ENCODE measurements around the gene ZSCAN10. TPM values are rescaled to one million over a fixed set of nuclear protein-coding genes. Genes with fewer than 3 reads are reported as not detected.

The ZSCAN10 gene
- polyA plus RNA-seq (2013, experiment 1 of 2) = not detected
- not detected for polyA plus RNA-seq (2013, experiment 2 of 2)

DNA sequence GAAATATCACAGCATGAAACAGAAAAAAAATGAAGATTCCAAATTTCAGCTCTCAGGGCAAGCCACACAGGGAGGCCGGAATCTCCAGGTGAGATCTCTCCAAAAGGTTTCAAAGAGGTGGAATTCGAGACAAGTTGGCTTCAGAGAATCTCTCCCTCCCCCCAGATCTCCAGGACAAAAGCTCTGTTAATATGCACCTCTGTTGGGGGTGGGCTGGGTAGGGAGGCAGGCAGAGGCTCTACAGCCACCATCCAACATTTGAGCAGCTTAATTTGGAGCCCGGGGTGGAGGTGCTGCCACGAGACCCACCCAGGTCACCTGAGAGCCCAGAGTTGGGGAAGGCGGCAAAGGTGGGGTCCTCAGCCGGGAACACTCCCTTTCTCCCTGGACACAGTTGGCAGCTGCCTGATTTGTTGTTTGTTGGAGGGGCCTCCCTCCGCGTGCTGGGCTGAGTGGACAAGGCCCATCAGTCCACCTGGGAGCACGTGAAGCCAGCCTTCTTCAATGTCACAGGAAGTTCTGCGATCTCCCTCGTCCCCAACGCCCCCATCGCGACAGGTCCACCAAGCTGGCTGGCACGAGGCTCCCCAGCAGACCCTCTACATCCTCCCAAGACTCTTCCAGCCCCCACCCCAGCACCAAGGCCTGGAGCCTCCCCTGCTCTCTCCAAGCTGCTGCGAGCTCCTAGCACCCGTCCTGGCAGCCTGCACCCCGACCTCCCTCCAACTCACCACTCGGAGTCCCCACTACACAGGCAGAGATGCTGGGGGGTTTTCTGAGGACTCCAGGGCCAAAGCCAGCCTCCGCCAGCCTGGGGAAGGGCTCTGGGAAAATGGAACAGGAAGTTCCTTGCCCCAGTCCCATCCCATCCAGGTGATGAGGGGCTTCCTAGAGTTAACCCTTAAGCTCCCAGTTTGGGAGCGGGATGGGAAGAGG, at the start of gene ZSCAN10:
ZSCAN10 (minus strand) TSS at position 836 of the 936 bp plus-strand sequence. CDS start 6,357 bp downstream, outside the sequence.
- H3K36me3 ChIP-seq (ENCODE audit: control insufficient read depth in 1 of 2, insufficient read depth in 2 of 2, low read depth in 1 of 2, low read length in 2 of 2) = no peaks in the 10 kb centered on the region
- H3K79me1 ChIP-seq (replicated peaks; ENCODE audit: low read length, poor library complexity, severe bottlenecking) = no peaks in the 10 kb centered on the region
- H3K9ac ChIP-seq (ENCODE audit: low read length) = no peak within 1 kb of the TSS
- no peak within 1 kb of the TSS for H3K14ac ChIP-seq (ENCODE audit: low read length in 2 of 2)
- H3K4me2 ChIP-seq (ENCODE audit: low read length, poor library complexity, severe bottlenecking) = peak within 1 kb of the TSS; percentile 5
- no peak within 1 kb of the TSS for H3K27ac ChIP-seq (ENCODE audit: low read length, poor library complexity, severe bottlenecking)
- no peak within 1 kb of the TSS for H2BK15ac ChIP-seq (ENCODE audit: low read depth, poor library complexity, severe bottlenecking)
- no peak within 1 kb of the TSS for H2BK12ac ChIP-seq (ENCODE audit: low read length in 2 of 2)
- WGBS = 24% methylated on average over 17 of the region's 21 CpGs
- DNase-seq = no peak
- no peak within 1 kb of the TSS for H2AFZ ChIP-seq (ENCODE audit: low read depth, low read length)
- peaks cover 19 to 29% of the 10 kb centered on the region in 2 experiments for H3K27me3 ChIP-seq (ENCODE audit: control insufficient read depth in 1 of 2, insufficient read depth in 1 of 2, low read length in 2 of 2)
- H3K4me1 ChIP-seq (ENCODE audit: control insufficient read depth, insufficient read depth, low read depth, low read length) = peaks cover 11% of the 10 kb centered on the region
- no peaks in the 10 kb centered on the region for H3K9me3 ChIP-seq (ENCODE audit: control insufficient read depth, low read length)
- H2BK5ac ChIP-seq (ENCODE audit: low read depth, low read length, poor library complexity, severe bottlenecking) = no peak within 1 kb of the TSS
- no peak within 1 kb of the TSS for H4K91ac ChIP-seq (ENCODE audit: low read length)
- peak within 1 kb of the TSS in 1 of 2 experiments; percentile 45 for H3K4me3 ChIP-seq (ENCODE audit: insufficient read depth in 1 of 2, low read depth in 1 of 2, low read length in 2 of 2)
- H4K8ac ChIP-seq (ENCODE audit: low read length) = peak within 1 kb of the TSS; percentile 41
- no peak within 1 kb of the TSS for H2AK5ac ChIP-seq (ENCODE audit: low read length, severe bottlenecking)
- no peak within 1 kb of the TSS for H3K4ac ChIP-seq (ENCODE audit: low read depth in 1 of 2, low read length in 2 of 2)
- no peak within 1 kb of the TSS for H3K18ac ChIP-seq (ENCODE audit: low read depth in 1 of 2, low read length in 2 of 2)
- no peak within 1 kb of the TSS for H3K23ac ChIP-seq (ENCODE audit: low read length in 2 of 2)
- no peak within 1 kb of the TSS for H2BK120ac ChIP-seq (ENCODE audit: low read depth, low read length)

DNA sequence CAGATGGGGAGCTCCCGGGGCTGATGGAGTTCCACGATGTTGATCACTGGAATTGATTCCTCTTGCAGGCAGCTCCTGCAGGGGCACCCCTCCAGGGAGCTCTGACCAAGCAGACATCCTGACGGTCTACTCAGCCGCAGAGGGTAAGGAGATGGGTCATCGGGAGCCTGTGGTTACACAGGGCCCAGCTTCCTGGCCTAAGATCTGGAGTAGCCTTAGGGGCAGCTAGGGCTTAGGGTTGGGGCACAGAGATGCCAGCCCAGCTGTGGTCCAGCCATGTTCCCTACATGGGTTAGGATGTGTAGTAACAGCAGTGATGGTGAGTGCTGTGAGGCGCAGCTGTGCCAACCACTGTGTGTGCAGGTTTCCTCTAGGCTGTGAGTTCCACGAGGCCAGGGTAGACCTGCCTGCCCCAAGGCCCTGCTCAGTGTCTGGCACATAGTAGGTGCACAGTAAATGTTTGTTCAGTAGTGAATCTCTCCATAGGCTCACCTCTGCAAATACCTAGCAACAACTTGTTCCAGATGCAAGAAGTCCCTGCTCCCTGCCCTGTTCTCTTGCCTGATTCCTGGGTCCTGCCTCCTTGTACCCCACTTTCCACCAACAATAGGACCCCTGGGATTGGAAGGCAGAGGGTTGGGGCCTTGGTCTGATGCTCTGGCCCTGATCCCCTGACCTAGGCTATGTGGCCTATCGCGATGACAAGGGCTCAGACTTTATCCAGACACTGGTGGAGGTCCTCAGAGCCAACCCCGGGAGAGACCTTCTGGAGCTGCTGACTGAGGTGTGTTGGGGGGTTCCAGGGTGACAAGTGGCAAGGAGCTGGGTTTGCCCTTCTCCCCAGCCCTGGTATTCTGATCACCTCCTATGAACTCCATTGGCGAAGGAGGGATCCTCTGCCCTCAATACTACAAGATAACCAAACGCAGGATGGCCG, 49.4 kb upstream of the ZSCAN10 start:
- H3K23ac ChIP-seq (ENCODE audit: low read length in 2 of 2) = no peak overlapping the region
- H3K18ac ChIP-seq (ENCODE audit: low read depth in 1 of 2, low read length in 2 of 2) = no peak overlapping the region
- H3K4me3 ChIP-seq (ENCODE audit: insufficient read depth in 1 of 2, low read depth in 1 of 2, low read length in 2 of 2) = no peak overlapping the region
- H4K91ac ChIP-seq (ENCODE audit: low read length) = peak overlapping the region; percentile 19
- H3K4me1 ChIP-seq (ENCODE audit: control insufficient read depth, insufficient read depth, low read depth, low read length) = peaks cover 30% of the 10 kb centered on the region
- no peak for DNase-seq
- WGBS = 94% methylated on average over 13 of the region's 13 CpGs
- no peak overlapping the region for H3K9ac ChIP-seq (ENCODE audit: low read length)
- H3K36me3 ChIP-seq (ENCODE audit: control insufficient read depth in 1 of 2, insufficient read depth in 2 of 2, low read depth in 1 of 2, low read length in 2 of 2) = peaks cover 0 to under 1% of the 10 kb centered on the region in 2 experiments
- H3K4me2 ChIP-seq (ENCODE audit: low read length, poor library complexity, severe bottlenecking) = no peak overlapping the region
- no peak overlapping the region for H2BK120ac ChIP-seq (ENCODE audit: low read depth, low read length)
- no peaks in the 10 kb centered on the region for H3K27me3 ChIP-seq (ENCODE audit: control insufficient read depth in 1 of 2, insufficient read depth in 1 of 2, low read length in 2 of 2)
- H3K14ac ChIP-seq (ENCODE audit: low read length in 2 of 2) = no peak overlapping the region
- no peak overlapping the region for H2AFZ ChIP-seq (ENCODE audit: low read depth, low read length)
- H2AK5ac ChIP-seq (ENCODE audit: low read length, severe bottlenecking) = no peak overlapping the region
- no peak overlapping the region for H2BK5ac ChIP-seq (ENCODE audit: low read depth, low read length, poor library complexity, severe bottlenecking)
- no peak overlapping the region for H3K27ac ChIP-seq (ENCODE audit: low read length, poor library complexity, severe bottlenecking)
- no peak overlapping the region for H2BK12ac ChIP-seq (ENCODE audit: low read length in 2 of 2)
- no peak overlapping the region for H3K4ac ChIP-seq (ENCODE audit: low read depth in 1 of 2, low read length in 2 of 2)
- H2BK15ac ChIP-seq (ENCODE audit: low read depth, poor library complexity, severe bottlenecking) = no peak overlapping the region
- no peaks in the 10 kb centered on the region for H3K79me1 ChIP-seq (replicated peaks; ENCODE audit: low read length, poor library complexity, severe bottlenecking)
- H3K9me3 ChIP-seq (ENCODE audit: control insufficient read depth, low read length) = no peaks in the 10 kb centered on the region
- no peak overlapping the region for H4K8ac ChIP-seq (ENCODE audit: low read length)

DNA sequence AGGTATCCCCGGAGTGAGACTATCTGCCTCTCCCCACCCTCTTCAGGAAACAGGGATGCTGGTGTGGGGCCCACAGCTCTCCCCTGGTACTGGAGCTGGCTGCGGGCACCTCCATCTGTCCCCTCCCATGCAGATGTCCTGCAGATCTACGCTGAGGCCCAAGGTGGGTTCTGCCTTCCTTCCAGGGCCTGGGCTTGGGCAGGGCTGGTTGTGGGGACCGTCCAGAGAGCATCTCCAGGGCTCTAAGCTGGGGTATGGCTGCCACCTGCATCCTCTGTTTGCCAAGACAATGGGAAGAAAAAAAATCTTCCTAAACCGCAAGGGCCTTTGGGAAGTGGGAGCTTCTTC, 48.6 kb upstream of the ZSCAN10 start:
- no peak overlapping the region for H4K8ac ChIP-seq (ENCODE audit: low read length)
- H3K27ac ChIP-seq (ENCODE audit: low read length, poor library complexity, severe bottlenecking) = no peak overlapping the region
- no peaks in the 10 kb centered on the region for H3K27me3 ChIP-seq (ENCODE audit: control insufficient read depth in 1 of 2, insufficient read depth in 1 of 2, low read length in 2 of 2)
- H3K9ac ChIP-seq (ENCODE audit: low read length) = no peak overlapping the region
- no peak overlapping the region for H3K4me2 ChIP-seq (ENCODE audit: low read length, poor library complexity, severe bottlenecking)
- no peak overlapping the region for H2BK120ac ChIP-seq (ENCODE audit: low read depth, low read length)
- H2BK12ac ChIP-seq (ENCODE audit: low read length in 2 of 2) = no peak overlapping the region
- H4K91ac ChIP-seq (ENCODE audit: low read length) = no peak overlapping the region
- H3K4ac ChIP-seq (ENCODE audit: low read depth in 1 of 2, low read length in 2 of 2) = peak overlapping the region in 1 of 2 experiments; percentile 21
- 89% methylated on average over 5 of the region's 5 CpGs for WGBS
- no peaks in the 10 kb centered on the region for H3K9me3 ChIP-seq (ENCODE audit: control insufficient read depth, low read length)
- peaks cover under 1 to 8% of the 10 kb centered on the region in 2 experiments for H3K36me3 ChIP-seq (ENCODE audit: control insufficient read depth in 1 of 2, insufficient read depth in 2 of 2, low read depth in 1 of 2, low read length in 2 of 2)
- no peak overlapping the region for H3K23ac ChIP-seq (ENCODE audit: low read length in 2 of 2)
- H3K4me1 ChIP-seq (ENCODE audit: control insufficient read depth, insufficient read depth, low read depth, low read length) = peaks cover 30% of the 10 kb centered on the region
- no peak overlapping the region for H3K14ac ChIP-seq (ENCODE audit: low read length in 2 of 2)
- no peak overlapping the region for H3K4me3 ChIP-seq (ENCODE audit: insufficient read depth in 1 of 2, low read depth in 1 of 2, low read length in 2 of 2)
- no peak overlapping the region for H2BK15ac ChIP-seq (ENCODE audit: low read depth, poor library complexity, severe bottlenecking)
- H3K79me1 ChIP-seq (replicated peaks; ENCODE audit: low read length, poor library complexity, severe bottlenecking) = no peaks in the 10 kb centered on the region
- no peak overlapping the region for H2BK5ac ChIP-seq (ENCODE audit: low read depth, low read length, poor library complexity, severe bottlenecking)
- DNase-seq = no peak
- H3K18ac ChIP-seq (ENCODE audit: low read depth in 1 of 2, low read length in 2 of 2) = no peak overlapping the region
- H2AFZ ChIP-seq (ENCODE audit: low read depth, low read length) = no peak overlapping the region
- H2AK5ac ChIP-seq (ENCODE audit: low read length, severe bottlenecking) = no peak overlapping the region

Data from mesenchymal stem cell (in vitro differentiated cells and primary cell).